OCI-M2 (cell line): Measurements from ENCODE around the gene PCDHGA12.
"Not testable (repeated sequence)": the region's sequence is repeated elsewhere in the genome, so short reads cannot be mapped to it uniquely, and the experiment has no call there.

Experiments used
- DNase-seq: peaks from one replicate; lab custom pipeline; 2025; ENCODE audit not compliant: unreplicated experiment; lab: John Stamatoyannopoulos, UW

PCDHGA12 gene

GRCh38 chr5:141407790-141408505, 22.4 kb upstream of the PCDHGA12 start, which contains the start of gene PCDHGB6:
TSS of gene PCDHGB6 (plus strand) at chr5:141408021. CDS start at chr5:141408203, 182 bp downstream.
- DNase-seq: not testable (repeated sequence)

GRCh38 chr5:141409598-141410306, 20.6 kb upstream of the PCDHGA12 start:
- DNase-seq: no peak

GRCh38 chr5:141411575-141411974, 18.7 kb upstream of the PCDHGA12 start:
- no peak for DNase-seq

GRCh38 chr5:141412854-141413539, 17.3 kb upstream of the PCDHGA12 start, which contains the start of gene PCDHGA10:
TSS of gene PCDHGA10 (plus strand) at chr5:141412987. CDS start at chr5:141413176, 189 bp downstream.
- DNase-seq: peak; percentile 18

GRCh38 chr5:141413540-141414069, 16.7 kb upstream of the PCDHGA12 start:
- no peak for DNase-seq

GRCh38 chr5:141414548-141415274, 15.6 kb upstream of the PCDHGA12 start:
- not testable (repeated sequence) for DNase-seq

GRCh38 chr5:141415275-141415618, 15.1 kb upstream of the PCDHGA12 start:
- not testable (repeated sequence) for DNase-seq

- not testable (repeated sequence) for DNase-seq
Observed at GRCh38 chr5:141417494-141418172, 12.7 kb upstream of the PCDHGA12 start, which contains the start of gene PCDHGB7. TSS of gene PCDHGB7 (plus strand) at chr5:141417677. CDS start at chr5:141417860, 183 bp downstream.

GRCh38 chr5:141419074-141419880, 11.0 kb upstream of the PCDHGA12 start:
- DNase-seq: no peak

GRCh38 chr5:141420855-141421488, 9.3 kb upstream of the PCDHGA12 start, which contains the start of gene PCDHGA11:
TSS of gene PCDHGA11 (plus strand) at chr5:141421051. CDS start at chr5:141421228, 177 bp downstream.
- no peak for DNase-seq

GRCh38 chr5:141421489-141421855, 8.8 kb upstream of the PCDHGA12 start:
- no peak for DNase-seq

- no peak for DNase-seq
Observed at GRCh38 chr5:141422742-141423291, 7.5 kb upstream of the PCDHGA12 start.

GRCh38 chr5:141427783-141428426, 2.4 kb upstream of the PCDHGA12 start:
- no peak for DNase-seq

- no peak for DNase-seq
Observed at GRCh38 chr5:141431286-141431685, 979 bp downstream of the PCDHGA12 start.

- DNase-seq: not testable (repeated sequence)
Observed at GRCh38 chr5:141432308-141432707, 2.0 kb downstream of the PCDHGA12 start.

GRCh38 chr5:141432726-141433125, 2.4 kb downstream of the PCDHGA12 start:
- DNase-seq: not testable (repeated sequence)

- DNase-seq: no peak
Observed at GRCh38 chr5:141434006-141434405, 3.7 kb downstream of the PCDHGA12 start.

GRCh38 chr5:141437221-141437620, 6.9 kb downstream of the PCDHGA12 start:
- no peak for DNase-seq
